GM18519 (cell line): ENCODE data around the gene GBX2.
"Not testable (repeated sequence)": the region's sequence is repeated elsewhere in the genome, so short reads cannot be mapped to it uniquely, and the experiment has no call there.

ENCODE experiments used
- ATAC-seq: cut with Tn5 transposase; IDR thresholded peaks from one replicate; pipeline ENCODE4 v1.9.1; 2021; ENCODE audit warnings: mild to moderate bottlenecking, moderate library complexity; ENCODE audit not compliant: unreplicated experiment, low FRiP score

Gene GBX2

DNA sequence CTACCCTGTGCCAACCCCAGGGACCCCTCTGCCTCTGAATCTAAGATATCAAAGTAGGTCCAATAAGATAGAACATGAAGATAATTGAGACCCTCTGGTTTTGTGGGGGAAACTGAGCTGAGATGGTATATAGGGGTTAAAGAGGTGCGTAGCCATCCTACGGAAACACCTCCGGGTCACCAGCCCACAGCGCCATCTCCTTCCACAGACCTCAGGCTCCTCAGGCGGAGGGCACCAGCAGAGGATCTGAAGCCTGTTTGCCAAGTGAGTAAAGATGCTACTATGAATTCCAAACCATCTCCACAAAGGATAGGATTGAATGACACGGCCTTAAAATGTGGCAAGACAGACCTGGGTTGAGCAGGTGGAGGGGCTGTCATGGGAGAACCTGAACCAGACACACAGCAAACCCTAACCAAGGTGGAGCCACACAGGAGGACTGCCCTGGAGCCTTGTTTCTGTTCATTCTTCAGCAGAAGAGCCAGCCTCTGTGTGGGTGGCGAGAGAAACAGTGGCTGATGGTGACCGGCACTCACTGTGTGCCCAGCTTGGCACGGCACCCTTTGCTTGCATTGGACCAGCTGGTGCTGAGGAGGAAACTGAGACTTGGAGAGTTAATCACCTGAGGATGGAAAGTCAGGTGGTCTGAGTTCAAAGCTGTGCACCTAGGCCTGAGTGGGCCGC, 10.2 kb downstream of the GBX2 start:
- ATAC-seq, result no peak

DNA sequence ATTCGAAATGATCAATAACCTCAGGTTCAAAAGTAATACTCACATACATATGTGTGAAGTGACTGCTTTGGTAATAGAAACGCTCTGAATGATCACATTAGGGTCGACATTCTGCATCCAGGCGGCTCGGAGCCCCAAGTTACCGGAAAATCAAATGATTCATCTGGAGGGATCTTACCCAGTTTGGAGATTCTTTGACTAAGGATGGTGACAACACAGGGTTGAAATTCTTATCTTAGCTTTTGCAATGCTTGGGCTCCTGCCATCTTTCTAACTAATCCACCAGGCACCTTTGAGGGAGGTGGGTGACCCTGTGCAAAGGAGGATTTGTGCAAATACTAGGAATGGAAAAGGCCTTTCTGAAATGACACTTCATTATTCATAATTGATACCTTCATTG, 10.8 kb downstream of the GBX2 start:
- no peak for ATAC-seq

DNA sequence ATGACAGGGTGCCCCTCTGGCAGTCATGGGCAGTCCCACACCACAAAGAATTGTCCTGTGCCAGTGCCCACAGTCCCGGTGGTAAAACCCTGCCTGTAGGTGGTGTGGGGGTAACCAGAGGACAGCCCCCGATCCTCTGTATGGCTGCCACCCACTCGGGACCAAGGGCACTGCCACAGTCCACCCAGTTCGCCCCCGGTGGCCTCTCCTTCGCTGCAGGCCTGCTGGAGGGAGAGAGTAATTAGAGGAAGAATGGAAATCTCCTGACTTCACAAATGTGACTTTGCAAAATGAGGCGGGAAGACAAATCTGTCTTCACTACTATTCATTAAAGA, 11.4 kb downstream of the GBX2 start:
- ATAC-seq, result no peak

DNA sequence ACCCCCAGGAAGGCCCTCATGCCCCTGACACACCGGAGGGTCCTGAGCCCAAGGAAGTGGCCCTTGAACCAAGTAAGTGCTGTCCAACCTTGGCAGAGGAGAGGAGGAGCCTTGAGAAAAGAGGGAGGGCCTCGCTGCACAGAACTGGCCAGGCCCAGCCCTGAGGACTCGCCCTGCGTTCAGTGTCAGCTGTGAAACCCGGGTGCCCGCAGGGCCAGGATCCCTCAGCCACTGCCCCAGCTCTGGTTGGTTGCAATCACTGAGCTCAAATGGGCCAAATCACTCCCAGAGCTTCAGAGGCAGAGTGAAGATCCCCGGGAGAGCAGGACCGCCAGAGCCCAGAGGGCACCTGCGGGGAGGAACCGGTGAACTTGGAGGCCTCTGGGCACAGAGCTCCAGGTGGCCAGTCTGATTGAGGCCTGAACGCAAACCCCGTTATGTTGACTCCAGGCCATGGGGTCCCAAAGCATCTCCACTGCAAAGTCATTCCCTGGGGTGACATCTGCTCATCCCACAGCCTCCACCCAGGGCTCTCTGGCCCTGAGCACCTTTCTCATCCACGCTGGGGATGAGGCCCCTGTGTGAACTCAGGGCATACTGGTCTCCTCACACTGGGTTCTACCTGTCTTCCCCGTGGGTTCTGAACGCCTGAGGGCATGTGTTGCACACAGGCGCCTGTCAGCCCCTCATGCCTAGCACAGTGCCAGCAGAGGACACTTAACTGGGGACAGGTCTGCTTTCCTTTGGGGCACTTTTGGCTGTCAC, 11.9 kb downstream of the GBX2 start:
- ATAC-seq, result no peak

DNA sequence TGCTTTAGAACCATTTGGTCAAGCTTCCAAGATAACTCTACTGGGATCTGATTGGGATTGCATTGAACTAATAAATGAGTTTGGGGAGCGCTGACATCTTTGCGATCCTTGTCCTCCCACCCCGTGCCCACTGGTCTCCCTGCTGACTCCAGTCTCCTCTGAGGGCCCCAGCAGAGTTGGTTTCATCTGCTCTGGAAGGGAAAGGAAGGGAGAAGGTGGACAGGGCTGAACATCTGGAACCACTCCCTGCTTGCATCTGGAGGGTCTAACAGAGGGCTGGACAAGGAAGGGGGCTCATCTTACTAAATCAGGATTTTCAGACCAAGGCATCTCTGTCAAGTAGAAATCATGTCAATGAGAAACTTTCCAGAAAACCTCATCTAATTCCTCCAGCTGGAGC, 12.8 kb downstream of the GBX2 start:
- ATAC-seq, result no peak

DNA sequence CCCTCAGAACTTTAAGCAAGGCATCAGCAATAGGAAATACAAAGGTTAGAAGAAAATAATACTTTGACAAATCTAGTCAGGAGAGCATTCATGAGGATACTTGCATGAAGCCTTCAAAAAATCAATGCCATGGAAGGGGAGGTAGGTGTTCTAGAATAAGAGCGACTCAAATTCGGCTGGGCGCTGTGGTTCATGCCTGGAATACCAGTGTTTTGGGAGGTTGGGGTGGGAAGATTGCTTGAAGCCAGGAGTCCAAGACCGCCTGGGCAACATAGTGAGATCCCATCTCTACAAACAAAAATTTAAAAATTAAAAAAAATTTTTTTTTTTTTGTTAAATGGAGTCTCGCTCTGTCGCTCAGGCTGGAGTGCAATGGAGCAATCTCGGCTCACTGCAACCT, 21.8 kb downstream of the GBX2 start:
- ATAC-seq, result no peak

DNA sequence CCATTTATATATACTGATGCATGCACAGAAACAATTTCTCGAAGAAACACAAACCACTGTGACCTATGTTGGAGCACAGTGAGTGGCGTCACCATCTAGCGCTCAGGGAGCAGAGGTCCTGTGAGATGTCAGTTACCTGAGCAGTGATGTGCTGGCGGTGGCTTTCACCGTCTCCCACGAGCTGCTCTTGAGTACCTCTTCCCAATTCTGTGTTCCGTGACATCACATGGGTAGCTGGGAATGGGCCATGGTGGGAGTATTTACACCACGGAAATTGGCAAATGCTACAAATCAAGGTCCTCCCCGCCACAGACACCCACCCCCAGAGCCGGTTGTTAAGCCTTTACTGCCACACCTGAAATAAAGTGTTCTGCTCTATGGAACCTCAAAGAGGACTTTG, 24.4 kb downstream of the GBX2 start:
- ATAC-seq, result no peak

DNA sequence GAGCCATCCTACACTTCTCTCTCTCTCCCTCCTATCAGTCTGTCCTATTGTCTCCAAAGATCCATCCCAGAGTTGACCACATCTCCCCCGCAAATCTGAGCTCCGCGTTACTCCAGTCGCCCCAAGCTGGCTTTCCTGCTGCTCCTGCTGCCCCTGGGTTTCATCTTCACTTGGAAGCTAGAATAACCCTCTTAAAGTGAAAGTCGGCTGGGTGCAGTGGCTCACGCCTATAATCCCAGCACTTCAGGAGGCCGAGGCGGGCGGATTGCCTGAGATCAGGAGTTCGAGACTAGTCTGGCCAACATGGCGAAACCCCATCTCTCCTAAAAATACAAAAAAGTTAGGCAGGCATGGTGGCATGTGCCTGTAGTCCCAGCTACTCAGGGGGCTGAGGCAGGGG, 26.6 kb downstream of the GBX2 start:
- ATAC-seq, result not testable (repeated sequence)

DNA sequence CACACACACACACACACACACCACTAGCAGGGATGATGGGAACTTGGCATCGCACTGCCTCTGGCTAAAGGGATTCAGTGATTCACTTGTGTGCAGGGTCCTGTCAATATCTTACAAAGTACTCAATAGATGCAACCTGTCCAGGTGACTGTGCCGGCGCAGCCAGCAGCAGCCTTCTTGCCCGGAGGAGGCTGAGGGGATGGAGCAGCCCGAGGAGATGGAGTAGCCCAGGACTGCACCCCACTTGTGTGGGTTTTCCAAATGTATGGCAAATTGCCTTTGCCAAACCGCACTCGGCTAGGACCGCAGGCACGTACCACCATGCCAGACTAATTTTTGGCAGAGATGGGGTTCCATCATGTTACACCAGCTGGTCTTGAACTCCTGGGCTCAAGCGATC, 31.1 kb downstream of the GBX2 start:
- ATAC-seq, result no peak

DNA sequence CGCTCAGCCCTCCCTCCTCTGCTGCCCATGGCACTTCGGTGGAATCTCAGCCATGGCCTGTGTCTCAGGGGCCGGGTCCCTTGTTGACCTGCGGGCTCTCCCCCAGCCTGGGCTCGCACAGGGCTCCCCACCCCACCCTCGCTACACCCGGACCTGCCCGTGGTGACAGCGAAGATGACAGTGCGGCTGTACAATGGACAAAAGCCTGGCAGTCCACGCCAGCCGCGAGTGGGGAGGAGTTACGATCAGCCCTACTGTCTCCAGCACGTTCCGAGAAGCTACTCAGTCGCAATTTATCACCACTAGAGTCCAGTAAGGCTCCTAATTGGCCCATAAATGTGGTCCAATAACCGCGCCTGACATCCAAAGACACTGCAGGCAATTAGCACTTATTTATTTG, 31.6 kb downstream of the GBX2 start:
- no peak for ATAC-seq

DNA sequence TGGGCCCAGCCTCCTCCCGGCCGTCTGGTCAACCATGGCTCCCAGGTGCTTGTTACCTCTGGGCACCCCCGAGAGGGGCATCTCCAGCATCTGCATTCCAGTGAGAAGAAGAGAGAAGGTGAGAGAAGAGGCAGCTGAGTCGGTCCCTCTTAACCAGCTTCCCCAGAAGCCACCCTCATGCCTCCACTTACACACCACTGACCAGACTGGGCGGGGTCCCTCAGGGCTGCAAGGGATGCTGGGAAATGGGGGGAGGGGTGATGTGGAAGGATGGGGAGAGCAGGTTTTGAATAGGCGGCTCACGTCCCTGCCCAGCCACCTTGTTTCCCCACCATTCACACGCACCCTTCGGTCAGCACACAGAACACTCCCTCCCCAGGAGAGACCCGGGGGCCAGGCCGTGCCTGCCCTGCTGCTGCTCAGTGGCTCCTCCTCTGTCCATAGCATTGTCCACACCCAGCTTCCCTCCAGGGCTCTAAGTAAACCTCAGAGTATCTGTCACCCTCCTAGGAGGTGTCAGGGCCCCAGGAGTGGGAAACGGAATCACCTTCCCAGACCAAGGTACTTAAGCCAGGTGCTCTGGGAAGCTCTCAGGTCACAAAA, 34.7 kb downstream of the GBX2 start:
- no peak for ATAC-seq

DNA sequence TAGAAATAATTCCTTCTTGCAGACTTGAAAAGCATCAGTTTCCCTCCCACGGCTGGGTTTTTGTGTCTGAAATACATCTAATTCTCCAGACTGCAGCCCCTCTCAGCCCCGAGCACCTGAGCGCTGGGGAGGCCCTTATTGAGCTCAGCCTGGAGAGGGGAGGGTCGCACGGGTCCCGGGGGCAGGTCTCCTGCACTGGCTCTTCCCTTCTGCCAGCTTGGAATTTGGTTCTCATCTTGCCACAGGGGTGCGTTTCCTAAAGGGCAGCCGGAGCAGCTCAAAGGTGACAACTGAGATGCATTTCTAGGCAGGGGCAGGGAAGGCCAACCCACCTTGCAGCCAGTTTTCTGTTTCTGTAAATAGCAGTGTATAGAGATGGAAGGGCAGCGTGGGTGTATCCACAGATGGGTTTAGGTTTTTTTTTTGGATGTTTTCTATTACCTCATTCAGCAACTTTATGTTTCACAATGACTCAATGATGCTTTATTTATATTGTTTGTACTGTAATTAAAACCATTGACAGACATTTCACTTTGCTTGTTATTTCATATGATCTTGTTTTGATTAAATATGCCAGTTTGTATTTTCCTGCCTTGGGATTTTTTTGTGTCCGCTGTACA, 37.0 kb downstream of the GBX2 start:
- ATAC-seq, result no peak

DNA sequence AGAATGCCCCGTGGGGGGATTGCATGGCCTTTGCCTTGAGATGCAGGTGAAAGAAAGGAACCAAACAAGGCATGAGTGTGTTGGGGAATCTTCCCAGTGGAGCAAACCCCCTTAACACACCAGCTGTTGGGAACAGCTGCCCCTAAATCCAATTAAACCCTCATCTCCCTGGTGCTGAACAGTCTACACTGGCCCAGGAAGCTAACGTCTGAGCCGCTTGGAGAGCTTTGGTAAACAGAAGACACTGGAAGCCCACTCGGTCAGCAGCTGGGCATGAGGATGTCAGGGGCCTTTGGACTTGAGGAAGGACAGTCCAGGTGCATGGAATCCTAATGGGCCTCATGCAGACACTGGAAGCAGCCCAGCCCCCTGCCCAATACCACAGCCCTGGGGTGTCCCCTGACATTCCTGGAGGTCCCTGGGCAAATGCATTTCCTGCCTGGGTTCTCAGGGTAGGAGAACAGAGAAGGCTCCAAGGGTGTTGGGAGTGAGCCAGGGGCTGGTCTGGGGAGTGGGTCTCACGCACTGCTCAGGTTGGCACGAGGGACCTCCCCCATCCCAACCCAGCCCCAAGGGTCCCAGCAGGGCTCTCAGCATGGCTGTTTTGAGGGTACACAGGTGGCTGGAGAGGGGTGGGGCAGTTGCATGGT, 37.7 kb downstream of the GBX2 start:
- ATAC-seq, result no peak

DNA sequence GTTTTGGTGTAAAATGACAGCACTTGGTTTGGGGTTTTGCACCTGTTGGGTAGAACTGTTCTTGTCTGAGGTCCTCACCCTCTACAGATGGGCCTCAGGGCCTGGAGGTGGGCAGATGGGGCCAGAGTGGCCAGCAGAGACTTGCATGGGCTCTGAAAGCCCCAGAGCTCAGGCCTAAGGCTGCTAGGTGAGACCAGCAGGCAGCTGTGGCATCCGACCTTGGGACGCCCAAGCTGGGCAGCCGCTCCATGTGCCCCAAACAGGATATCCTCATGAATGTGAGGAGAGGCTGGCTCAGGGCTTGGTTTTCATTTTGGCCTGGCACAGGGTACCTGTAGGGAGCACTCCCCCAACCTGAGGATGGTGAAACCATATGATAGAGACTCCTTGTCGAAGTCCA, 38.3 kb downstream of the GBX2 start:
- ATAC-seq, result no peak

DNA sequence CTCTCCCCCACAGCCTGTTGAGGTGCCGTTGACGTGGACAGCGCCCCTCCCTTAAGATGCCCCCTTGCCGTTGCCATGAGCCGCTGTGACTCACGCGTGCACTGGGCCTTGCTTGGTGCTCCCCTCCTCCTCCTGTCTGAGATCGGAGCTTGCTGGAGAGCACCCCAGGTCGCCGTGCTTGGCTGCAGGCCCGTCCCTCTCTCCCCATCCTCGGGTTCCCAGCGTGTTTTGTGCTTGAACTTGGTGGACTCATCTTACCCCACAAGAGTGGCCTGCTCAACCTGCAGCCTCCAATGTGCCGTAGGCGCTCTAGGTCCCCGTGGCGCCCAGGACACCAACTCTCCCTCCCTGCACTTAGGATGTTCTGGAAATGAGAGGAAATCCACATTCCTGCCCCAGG, 39.9 kb downstream of the GBX2 start:
- no peak for ATAC-seq

DNA sequence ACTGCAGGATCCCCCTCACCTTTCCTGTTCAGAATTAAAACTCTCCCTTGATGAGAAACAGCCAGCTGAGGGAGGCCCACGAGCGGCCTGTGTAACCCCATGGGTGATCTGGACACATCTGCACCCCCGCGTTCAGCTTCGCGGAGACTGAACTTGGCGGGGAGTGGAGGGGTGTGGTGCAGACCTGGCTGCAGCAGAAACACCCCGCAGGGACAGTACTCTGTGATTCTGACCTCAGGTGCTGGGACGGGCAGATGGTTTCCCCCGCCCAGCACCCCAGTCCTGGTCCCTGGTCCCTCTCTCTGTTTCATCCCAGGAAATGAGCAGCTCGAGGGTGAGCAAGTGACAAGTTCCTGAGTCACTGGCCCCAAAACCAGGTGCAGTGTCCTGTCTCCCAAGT, 41.2 kb downstream of the GBX2 start:
- ATAC-seq, result no peak

DNA sequence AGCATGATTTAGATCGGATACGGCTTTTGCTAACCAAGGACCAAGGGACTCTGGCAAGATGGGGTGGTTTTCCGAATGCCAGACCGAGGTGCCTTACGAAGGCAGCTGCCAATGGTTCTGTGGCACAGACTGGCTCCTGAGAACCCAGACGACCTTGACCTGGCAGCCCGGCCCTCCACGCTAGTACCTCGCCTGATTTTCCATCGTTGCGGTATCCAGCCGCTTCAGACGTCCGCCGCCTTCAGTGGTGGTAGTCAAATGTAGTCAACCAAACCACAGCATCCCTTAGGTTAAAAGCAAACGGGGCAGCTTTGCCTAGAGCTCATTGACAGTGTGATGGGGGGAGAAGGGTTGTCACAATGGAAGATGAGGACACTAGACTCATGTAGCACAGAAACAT, 42.6 kb downstream of the GBX2 start:
- no peak for ATAC-seq

DNA sequence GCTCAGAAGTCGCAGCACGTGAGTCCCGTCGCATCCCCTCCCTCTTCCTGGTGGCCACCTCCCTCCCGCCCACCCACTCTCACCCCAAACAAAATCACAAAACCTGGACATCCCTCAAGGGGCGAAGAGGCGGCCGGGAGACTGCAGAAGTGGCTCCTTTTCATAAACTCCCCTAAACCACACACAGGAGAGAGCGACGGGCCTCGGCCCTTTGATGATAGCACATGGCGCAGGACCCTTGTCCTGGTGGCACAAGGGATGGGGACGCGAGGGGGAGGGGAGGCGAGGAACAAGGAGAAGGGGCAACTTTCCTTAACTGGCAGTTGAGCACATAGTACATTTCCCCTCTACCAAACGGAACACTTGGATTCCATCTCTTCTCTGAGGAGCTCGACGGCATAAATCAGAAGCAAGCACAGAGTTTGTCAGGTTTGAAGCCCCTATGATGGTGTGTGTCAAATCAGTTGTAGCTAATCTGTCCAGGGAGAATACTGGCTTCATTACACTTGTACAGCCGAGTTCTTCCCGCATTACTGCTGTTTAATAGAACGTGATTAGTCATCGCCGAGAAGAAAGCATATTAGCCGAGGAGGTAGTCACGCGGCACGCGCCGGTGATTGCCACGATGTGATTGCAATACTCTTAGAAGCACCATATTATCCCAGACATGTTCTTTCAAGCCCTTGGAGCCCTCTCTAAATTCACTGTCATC, 43.8 kb downstream of the GBX2 start:
- ATAC-seq, result no peak

DNA sequence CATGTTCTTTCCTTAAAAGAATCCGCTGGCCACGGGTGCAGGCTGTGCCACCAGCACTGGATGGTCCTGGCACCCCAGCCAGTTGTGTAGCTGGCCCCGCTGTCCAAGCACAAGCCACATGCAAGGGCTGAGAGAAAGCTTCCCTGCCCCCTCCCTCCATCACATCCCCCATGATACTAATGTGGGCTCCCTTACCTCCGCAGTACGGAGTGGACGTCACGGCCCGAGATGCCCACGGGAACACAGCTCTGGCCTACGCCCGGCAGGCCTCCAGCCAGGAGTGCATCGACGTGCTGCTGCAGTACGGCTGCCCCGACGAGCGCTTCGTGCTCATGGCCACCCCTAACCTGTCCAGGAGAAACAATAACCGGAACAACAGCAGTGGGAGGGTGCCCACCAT, 44.5 kb downstream of the GBX2 start:
- no peak for ATAC-seq

DNA sequence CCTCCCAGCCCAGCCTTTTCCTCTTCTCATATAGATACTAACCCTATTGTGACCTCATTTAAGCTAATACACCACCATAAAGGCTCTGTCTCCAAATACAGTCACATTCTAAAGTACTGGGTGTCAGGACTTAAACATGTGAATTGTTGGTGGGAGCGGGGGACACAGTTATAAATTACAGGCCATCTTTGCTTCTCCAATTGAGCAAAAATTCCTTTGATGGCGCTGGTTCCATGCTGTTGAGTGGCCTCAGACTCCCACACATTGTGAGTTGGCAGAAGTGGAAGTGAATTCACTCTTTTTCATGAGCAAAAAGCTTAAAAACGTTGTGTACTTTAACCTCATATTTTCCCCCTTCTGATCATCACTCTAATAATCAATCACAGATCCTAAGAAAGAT, 46.0 kb downstream of the GBX2 start:
- no peak for ATAC-seq

DNA sequence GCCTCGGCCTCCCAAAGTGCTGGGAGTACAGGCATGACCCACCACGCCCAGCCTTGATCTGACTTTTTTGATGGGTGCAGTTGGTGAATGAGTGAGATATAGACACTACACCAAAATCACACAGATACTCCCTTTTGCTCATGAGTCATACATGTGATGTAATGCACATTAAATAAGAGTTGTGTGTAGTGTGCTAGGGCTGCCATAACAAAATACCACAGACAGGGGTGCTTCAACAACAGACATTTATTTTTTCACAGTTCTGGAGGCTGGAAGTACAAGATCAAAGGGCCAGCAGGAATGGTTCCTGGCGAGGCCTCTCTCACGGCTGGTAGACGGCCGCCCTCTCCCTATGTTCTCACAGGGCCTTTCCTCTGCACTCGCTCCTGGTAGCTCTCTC, 46.6 kb downstream of the GBX2 start:
- no peak for ATAC-seq
